Astrocyte of the hippocampus (primary cell): Measurements from ENCODE around the gene OR6K2.

Source experiments
- DNase-seq: peaks from one replicate; pipeline ENCODE4 v3.0.0; 2011; ENCODE audit warnings: low read depth, low spot score

Gene OR6K2

GRCh38 chr1:158685085-158685484, 15.4 kb downstream of the OR6K2 start:
- DNase-seq: no peak

GRCh38 chr1:158681606-158682005, 18.8 kb downstream of the OR6K2 start:
- no peak for DNase-seq

GRCh38 chr1:158679289-158679688, 21.2 kb downstream of the OR6K2 start:
- no peak for DNase-seq

GRCh38 chr1:158675563-158676323, 24.7 kb downstream of the OR6K2 start:
- DNase-seq: no peak

- DNase-seq: no peak
Measured at GRCh38 chr1:158674302-158674701, 26.1 kb downstream of the OR6K2 start.

- DNase-seq: no peak
Measured at GRCh38 chr1:158666037-158666436, 34.4 kb downstream of the OR6K2 start.

- no peak for DNase-seq
Measured at GRCh38 chr1:158654571-158654970, 45.9 kb downstream of the OR6K2 start.

- no peak for DNase-seq
Measured at GRCh38 chr1:158654086-158654485, 46.4 kb downstream of the OR6K2 start.

- no peak for DNase-seq
Measured at GRCh38 chr1:158652721-158653334, 47.6 kb downstream of the OR6K2 start.
